Measurements from ENCODE around the gene RBM42.

The RBM42 gene

GRCh38 chr19:35612559-35613321, 16.1 kb upstream of the RBM42 start, which contains the start of gene HAUS5:
Gene HAUS5 (plus strand): TSS chr19:35612735. CDS start chr19:35612795, 60 bp downstream.
- H3K79me2 ChIP-seq (ENCODE audit: control insufficient read depth, insufficient read depth, low read length, poor library complexity): peaks cover 4% of the 10 kb centered on the region
- H4K12ac ChIP-seq (ENCODE audit: low read depth, low read length): peak within 1 kb of the TSS; percentile 41
- H4K8ac ChIP-seq (ENCODE audit: low read depth, low read length): peak within 1 kb of the TSS; percentile 59
- peak within 1 kb of the TSS; percentile 62 for H3K14ac ChIP-seq (ENCODE audit: low read length)
- no CpG with 5 or more reads among the region's 47 CpGs for WGBS (ENCODE audit: extremely low coverage, insufficient coverage, insufficient read length)
- H3K23ac ChIP-seq (ENCODE audit: low read length): no peak within 1 kb of the TSS
- peak within 1 kb of the TSS; percentile 47 for H2AFZ ChIP-seq (ENCODE audit: insufficient read depth, low read length, poor library complexity)
- peak within 1 kb of the TSS; percentile 62 for H3K18ac ChIP-seq (ENCODE audit: low read length)
- H2BK12ac ChIP-seq (ENCODE audit: low read length): no peak within 1 kb of the TSS
- H2BK5ac ChIP-seq (ENCODE audit: low read depth, low read length, poor library complexity): peak within 1 kb of the TSS; percentile 10
- H3K4me3 ChIP-seq (ENCODE audit: low read depth, low read length): peak within 1 kb of the TSS; percentile 86
- no peak within 1 kb of the TSS for H2AK5ac ChIP-seq (ENCODE audit: low read length)
- peak within 1 kb of the TSS; percentile 67 for H3K9ac ChIP-seq (ENCODE audit: low read length)
- peak within 1 kb of the TSS; percentile 55 for H4K91ac ChIP-seq (ENCODE audit: low read depth, low read length)
- no peaks in the 10 kb centered on the region for H3K27me3 ChIP-seq (ENCODE audit: insufficient read depth, low read length)
- peaks cover 11% of the 10 kb centered on the region for H3K9me3 ChIP-seq (ENCODE audit: insufficient read depth, low read depth, low read length)
- H3K79me1 ChIP-seq (ENCODE audit: low read length): peaks cover 4% of the 10 kb centered on the region
- H3K4ac ChIP-seq (ENCODE audit: low read depth, low read length): peak within 1 kb of the TSS; percentile 0
- H3K27ac ChIP-seq (ENCODE audit: low read depth, low read length): no peak within 1 kb of the TSS
- no peak within 1 kb of the TSS for H2BK120ac ChIP-seq (ENCODE audit: insufficient read depth, low read length, poor library complexity)
- peak within 1 kb of the TSS; percentile 83 for H3K4me2 ChIP-seq (ENCODE audit: low read length)
- H3K36me3 ChIP-seq (ENCODE audit: control insufficient read depth in 1 of 2, insufficient read depth in 2 of 2, low read length in 2 of 2): peaks cover 14 to 20% of the 10 kb centered on the region in 2 experiments
- peak; percentile 95 to 99 for DNase-seq
- H3K4me1 ChIP-seq (ENCODE audit: control insufficient read depth in 1 of 2, insufficient read depth in 2 of 2, low read length in 2 of 2): peaks cover 2 to 7% of the 10 kb centered on the region in 2 experiments

- H3K27ac ChIP-seq (ENCODE audit: low read depth, low read length): no peak overlapping the region
- no peak overlapping the region for H2AFZ ChIP-seq (ENCODE audit: insufficient read depth, low read length, poor library complexity)
- no peak overlapping the region for H2BK5ac ChIP-seq (ENCODE audit: low read depth, low read length, poor library complexity)
- no CpG with 5 or more reads among the region's 1 CpG for WGBS (ENCODE audit: extremely low coverage, insufficient coverage, insufficient read length)
- no peak overlapping the region for H3K14ac ChIP-seq (ENCODE audit: low read length)
- H2BK120ac ChIP-seq (ENCODE audit: insufficient read depth, low read length, poor library complexity): no peak overlapping the region
- H4K91ac ChIP-seq (ENCODE audit: low read depth, low read length): no peak overlapping the region
- peaks cover 21 to 26% of the 10 kb centered on the region in 2 experiments for H3K36me3 ChIP-seq (ENCODE audit: control insufficient read depth in 1 of 2, insufficient read depth in 2 of 2, low read length in 2 of 2)
- H3K9me3 ChIP-seq (ENCODE audit: insufficient read depth, low read depth, low read length): peaks cover 8% of the 10 kb centered on the region
- peaks cover 4% of the 10 kb centered on the region for H3K79me2 ChIP-seq (ENCODE audit: control insufficient read depth, insufficient read depth, low read length, poor library complexity)
- H3K23ac ChIP-seq (ENCODE audit: low read length): no peak overlapping the region
- DNase-seq: no peak
- no peaks in the 10 kb centered on the region for H3K27me3 ChIP-seq (ENCODE audit: insufficient read depth, low read length)
- H3K18ac ChIP-seq (ENCODE audit: low read length): no peak overlapping the region
- H3K4ac ChIP-seq (ENCODE audit: low read depth, low read length): no peak overlapping the region
- H4K12ac ChIP-seq (ENCODE audit: low read depth, low read length): no peak overlapping the region
- peaks cover 4% of the 10 kb centered on the region for H3K79me1 ChIP-seq (ENCODE audit: low read length)
- no peak overlapping the region for H3K4me3 ChIP-seq (ENCODE audit: low read depth, low read length)
- no peak overlapping the region for H2AK5ac ChIP-seq (ENCODE audit: low read length)
- peaks cover 2 to 7% of the 10 kb centered on the region in 2 experiments for H3K4me1 ChIP-seq (ENCODE audit: control insufficient read depth in 1 of 2, insufficient read depth in 2 of 2, low read length in 2 of 2)
- H3K4me2 ChIP-seq (ENCODE audit: low read length): no peak overlapping the region
- H3K9ac ChIP-seq (ENCODE audit: low read length): no peak overlapping the region
- H2BK12ac ChIP-seq (ENCODE audit: low read length): no peak overlapping the region
- peak overlapping the region; percentile 4 for H4K8ac ChIP-seq (ENCODE audit: low read depth, low read length)
Measured at GRCh38 chr19:35613574-35613973, 15.3 kb upstream of the RBM42 start.

- Histone ChIP-seq H3K9me3 (ENCODE audit: insufficient read depth, low read depth, low read length) (peaks cover 5% of the 10 kb centered on the region), H3K14ac (ENCODE audit: low read length) (no peak overlapping the region), H3K18ac (ENCODE audit: low read length) (no peak overlapping the region), H2AK5ac (ENCODE audit: low read length) (no peak overlapping the region), H3K9ac (ENCODE audit: low read length) (no peak overlapping the region), H3K4me2 (ENCODE audit: low read length) (no peak overlapping the region), H2BK5ac (ENCODE audit: low read depth, low read length, poor library complexity) (no peak overlapping the region), H4K12ac (ENCODE audit: low read depth, low read length) (no peak overlapping the region), H3K4me1 (ENCODE audit: control insufficient read depth in 1 of 2, insufficient read depth in 2 of 2, low read length in 2 of 2) (peaks cover 2 to 7% of the 10 kb centered on the region in 2 experiments), H3K4me3 (ENCODE audit: low read depth, low read length) (no peak overlapping the region), H3K79me1 (ENCODE audit: low read length) (peaks cover 4% of the 10 kb centered on the region), H3K4ac (ENCODE audit: low read depth, low read length) (no peak overlapping the region), H3K27me3 (ENCODE audit: insufficient read depth, low read length) (no peaks in the 10 kb centered on the region), H2BK120ac (ENCODE audit: insufficient read depth, low read length, poor library complexity) (no peak overlapping the region), H3K23ac (ENCODE audit: low read length) (no peak overlapping the region), H4K91ac (ENCODE audit: low read depth, low read length) (no peak overlapping the region), H2AFZ (ENCODE audit: insufficient read depth, low read length, poor library complexity) (no peak overlapping the region), H3K27ac (ENCODE audit: low read depth, low read length) (no peak overlapping the region), H2BK12ac (ENCODE audit: low read length) (no peak overlapping the region), H3K79me2 (ENCODE audit: control insufficient read depth, insufficient read depth, low read length, poor library complexity) (peaks cover 4% of the 10 kb centered on the region), H4K8ac (ENCODE audit: low read depth, low read length) (no peak overlapping the region), H3K36me3 (ENCODE audit: control insufficient read depth in 1 of 2, insufficient read depth in 2 of 2, low read length in 2 of 2) (peaks cover 25 to 36% of the 10 kb centered on the region in 2 experiments)
- WGBS (ENCODE audit: extremely low coverage, insufficient coverage, insufficient read length): no CpG with 5 or more reads among the region's 17 CpGs
- DNase-seq: no peak
Measured at GRCh38 chr19:35615036-35615435, 13.8 kb upstream of the RBM42 start.

- Histone ChIP-seq H3K4ac (ENCODE audit: low read depth, low read length) (no peak overlapping the region), H2BK5ac (ENCODE audit: low read depth, low read length, poor library complexity) (no peak overlapping the region), H3K4me2 (ENCODE audit: low read length) (no peak overlapping the region), H4K8ac (ENCODE audit: low read depth, low read length) (no peak overlapping the region), H3K9me3 (ENCODE audit: insufficient read depth, low read depth, low read length) (peaks cover 2% of the 10 kb centered on the region), H2AK5ac (ENCODE audit: low read length) (no peak overlapping the region), H3K79me2 (ENCODE audit: control insufficient read depth, insufficient read depth, low read length, poor library complexity) (no peaks in the 10 kb centered on the region), H3K79me1 (ENCODE audit: low read length) (no peaks in the 10 kb centered on the region), H3K14ac (ENCODE audit: low read length) (no peak overlapping the region), H4K12ac (ENCODE audit: low read depth, low read length) (no peak overlapping the region), H3K9ac (ENCODE audit: low read length) (no peak overlapping the region), H3K4me3 (ENCODE audit: low read depth, low read length) (no peak overlapping the region), H4K91ac (ENCODE audit: low read depth, low read length) (no peak overlapping the region), H3K36me3 (ENCODE audit: control insufficient read depth in 1 of 2, insufficient read depth in 2 of 2, low read length in 2 of 2) (peaks cover 40 to 53% of the 10 kb centered on the region in 2 experiments), H3K27me3 (ENCODE audit: insufficient read depth, low read length) (no peaks in the 10 kb centered on the region), H3K27ac (ENCODE audit: low read depth, low read length) (no peak overlapping the region), H2BK120ac (ENCODE audit: insufficient read depth, low read length, poor library complexity) (no peak overlapping the region), H3K18ac (ENCODE audit: low read length) (no peak overlapping the region), H2AFZ (ENCODE audit: insufficient read depth, low read length, poor library complexity) (no peak overlapping the region), H2BK12ac (ENCODE audit: low read length) (no peak overlapping the region), H3K23ac (ENCODE audit: low read length) (no peak overlapping the region), H3K4me1 (ENCODE audit: control insufficient read depth in 1 of 2, insufficient read depth in 2 of 2, low read length in 2 of 2) (no peaks in the 10 kb centered on the region)
- no CpG with 5 or more reads among the region's 7 CpGs for WGBS (ENCODE audit: extremely low coverage, insufficient coverage, insufficient read length)
- no peak for DNase-seq
Measured at GRCh38 chr19:35618857-35619256, 10.0 kb upstream of the RBM42 start.
